GM19438 (cell line): ENCODE data around the gene MAD2L1BP.

Experiments used
- ATAC-seq: cut with Tn5 transposase; IDR thresholded peaks from one replicate; pipeline ENCODE4 v1.9.1; 2021; ENCODE audit warnings: low read depth; ENCODE audit not compliant: unreplicated experiment

The MAD2L1BP gene

DNA sequence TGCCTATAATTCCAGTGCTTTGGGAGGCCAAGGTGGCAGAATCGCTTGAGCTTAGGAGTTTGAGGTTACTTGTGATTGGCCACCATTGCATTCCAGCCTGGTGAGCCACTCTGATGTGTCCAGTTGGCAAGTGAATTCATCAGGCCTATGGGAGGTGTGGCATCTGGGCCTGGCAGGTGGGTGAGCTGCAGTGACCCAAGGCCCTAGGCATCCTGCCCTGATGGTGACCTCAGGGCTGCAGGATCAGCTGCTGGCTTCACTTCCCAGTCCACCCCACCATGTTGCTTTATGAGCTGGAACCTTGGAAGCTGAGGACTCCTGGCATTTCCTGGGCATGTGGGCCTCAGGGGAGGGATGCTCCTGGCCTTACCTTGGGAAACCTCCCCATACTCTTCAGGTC is 29.7 kb downstream of the MAD2L1BP start:
- ATAC-seq = no peak

DNA sequence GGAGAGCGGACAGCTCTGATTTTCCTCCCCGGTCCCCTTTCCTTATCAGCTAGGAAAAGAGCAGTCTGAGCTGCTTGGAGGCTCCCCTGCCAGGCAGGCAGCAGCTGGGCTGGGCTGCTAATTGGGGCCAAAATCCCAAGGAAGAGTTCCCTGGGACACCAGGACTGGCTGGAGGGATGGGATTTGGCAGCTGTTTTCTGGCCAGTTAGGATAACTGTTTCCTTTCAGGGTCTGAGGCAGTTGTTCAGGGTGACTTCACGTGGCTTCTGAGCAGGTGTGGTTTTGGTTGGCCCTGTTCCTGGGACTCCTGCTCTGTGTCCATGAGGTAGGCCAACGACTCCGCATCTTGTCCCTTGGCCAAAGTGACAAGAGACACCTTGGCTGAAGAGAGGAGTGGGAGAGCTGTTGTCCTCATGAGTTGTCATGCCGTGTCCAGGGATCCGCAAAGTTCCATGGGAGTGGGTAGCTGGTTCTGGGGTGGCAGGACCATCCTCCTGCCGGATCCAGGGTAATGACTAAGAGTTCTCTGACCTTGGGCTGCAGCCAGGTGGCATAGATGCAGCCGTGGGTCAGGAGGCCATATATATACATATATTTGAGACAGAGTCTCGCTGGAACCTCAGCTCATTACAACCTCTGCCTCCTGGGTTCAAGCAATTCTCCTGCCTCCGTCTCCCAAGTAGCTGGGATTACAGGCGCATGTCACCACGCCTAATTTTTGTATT is 30.7 kb downstream of the MAD2L1BP start:
- no peak for ATAC-seq

DNA sequence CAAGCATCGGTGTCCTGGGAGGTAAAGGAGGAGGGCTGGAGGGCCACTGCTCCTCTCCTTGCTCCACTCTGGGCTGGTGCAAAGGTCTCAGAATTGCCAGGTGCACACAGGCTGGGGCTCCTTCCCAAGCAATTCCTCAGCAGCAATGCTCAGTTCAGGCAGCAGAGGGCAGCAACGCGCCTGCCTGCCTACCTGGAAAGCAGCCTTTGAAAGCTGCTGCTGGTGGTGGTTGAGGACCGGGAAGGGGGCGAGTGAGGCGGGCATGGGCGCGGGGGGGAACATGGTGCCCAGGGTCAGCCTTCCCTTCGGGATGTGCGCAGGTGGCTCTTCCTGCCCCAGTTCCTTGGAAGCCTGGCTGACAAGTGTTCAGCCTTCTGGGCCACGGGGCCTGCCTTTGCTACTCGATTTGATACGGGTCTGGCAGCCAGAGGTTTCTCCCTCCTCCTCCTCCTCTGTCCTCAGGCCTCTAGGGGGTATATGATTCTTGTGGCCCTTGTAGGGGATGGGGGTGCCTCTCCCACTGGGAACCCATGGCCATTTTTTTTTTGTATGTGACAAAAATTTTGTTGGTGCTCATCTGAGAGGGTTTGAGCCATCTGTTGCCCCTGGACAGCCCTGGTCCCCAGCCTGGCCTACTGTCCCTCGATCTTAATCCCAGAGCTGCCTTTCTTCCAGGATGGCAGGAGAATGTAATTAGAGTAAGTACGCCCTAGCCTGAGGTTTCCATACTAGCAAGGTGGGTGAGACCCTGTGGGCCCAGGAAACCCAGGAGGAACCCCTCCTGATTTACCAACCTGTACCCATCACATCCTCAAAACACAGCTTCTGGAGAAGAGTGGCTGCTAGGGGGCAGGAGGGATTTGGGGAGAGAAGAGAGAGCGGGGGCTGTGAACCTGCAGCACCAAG is 31.9 kb downstream of the MAD2L1BP start:
- no peak for ATAC-seq

DNA sequence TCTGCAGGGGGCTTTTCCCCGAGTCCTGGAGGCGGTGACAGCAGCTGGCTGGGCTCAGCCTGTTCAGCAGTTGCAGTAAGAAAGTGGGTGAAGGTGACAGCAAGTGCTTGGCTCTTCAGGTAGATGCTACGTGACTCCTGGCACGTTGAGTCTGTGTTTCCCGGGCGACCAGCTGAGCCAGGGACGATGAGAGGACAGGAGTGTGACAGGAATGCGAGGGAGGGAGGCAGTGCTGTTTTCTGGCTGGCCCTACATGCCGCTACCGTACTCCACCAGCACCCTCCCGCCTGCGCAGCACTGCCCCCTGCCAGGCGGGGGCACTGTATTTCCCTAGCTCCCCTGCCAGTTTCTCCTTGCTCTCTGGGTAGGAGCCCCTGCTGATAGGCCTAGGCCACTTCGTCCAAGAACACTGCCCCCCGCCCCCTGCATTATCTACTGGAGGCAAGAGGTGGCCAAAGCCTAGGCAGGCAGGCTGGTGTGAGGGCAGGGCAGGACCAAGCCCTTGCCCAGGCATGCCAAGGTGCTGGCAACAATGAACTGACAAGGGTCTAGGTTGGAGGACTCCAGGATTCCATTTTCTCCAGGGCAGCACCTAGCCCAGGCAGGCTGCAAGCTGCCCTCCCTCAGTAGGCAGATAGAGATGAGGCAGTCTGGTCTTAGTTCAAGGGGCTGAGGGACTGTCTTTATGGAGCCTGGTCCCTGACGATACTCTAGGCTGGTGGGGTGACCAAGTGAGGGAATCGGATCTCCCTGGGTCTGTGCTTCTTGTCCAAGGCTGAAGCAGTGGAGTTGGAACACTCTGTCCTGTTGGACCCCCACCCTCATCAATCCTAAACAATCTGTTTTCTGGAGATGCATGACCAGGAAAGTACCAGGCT is 32.8 kb downstream of the MAD2L1BP start:
- ATAC-seq = peak; percentile 50

DNA sequence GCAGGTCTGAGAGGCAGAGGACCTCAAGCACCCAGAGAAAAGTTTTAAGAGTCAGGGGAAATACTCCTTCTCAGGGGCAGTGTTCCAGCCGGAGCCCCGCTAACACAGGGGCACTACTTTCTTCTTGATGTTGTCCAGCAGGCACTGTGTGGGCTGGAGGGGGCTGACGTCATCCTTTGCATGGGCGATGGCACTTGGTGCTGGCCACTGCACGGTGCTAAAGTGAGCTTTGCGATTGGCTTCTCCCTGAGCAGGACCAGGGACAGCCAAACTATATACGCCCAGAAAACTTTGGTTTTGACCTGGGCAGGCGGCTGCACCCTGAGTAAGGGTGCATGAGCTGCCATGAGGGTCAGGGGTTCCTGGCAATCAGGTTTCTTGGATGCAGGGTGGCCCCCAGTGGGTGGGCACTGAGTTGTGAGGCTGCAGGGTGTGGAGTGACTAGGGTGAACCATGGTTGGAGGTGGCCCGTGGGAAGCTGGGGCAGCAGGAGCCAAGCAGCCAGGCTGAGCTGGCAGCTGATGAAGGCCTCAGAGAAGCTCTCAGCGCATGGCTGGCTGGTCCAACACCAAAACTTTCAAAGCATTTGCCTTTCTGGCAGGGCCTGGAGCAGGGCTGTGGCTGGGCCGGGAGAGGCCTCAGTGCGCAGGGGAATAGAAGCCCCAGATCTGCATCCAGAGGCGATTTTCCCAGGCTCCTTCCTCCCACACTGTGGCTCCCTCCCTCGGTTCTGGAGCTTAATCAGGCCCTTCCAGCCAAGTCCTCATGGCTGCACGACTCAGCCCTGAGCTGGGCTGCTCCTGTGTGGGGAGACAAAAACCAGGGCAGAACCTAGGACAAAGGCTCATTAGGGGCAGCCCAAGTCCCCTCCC is 33.6 kb downstream of the MAD2L1BP start:
- ATAC-seq = no peak

DNA sequence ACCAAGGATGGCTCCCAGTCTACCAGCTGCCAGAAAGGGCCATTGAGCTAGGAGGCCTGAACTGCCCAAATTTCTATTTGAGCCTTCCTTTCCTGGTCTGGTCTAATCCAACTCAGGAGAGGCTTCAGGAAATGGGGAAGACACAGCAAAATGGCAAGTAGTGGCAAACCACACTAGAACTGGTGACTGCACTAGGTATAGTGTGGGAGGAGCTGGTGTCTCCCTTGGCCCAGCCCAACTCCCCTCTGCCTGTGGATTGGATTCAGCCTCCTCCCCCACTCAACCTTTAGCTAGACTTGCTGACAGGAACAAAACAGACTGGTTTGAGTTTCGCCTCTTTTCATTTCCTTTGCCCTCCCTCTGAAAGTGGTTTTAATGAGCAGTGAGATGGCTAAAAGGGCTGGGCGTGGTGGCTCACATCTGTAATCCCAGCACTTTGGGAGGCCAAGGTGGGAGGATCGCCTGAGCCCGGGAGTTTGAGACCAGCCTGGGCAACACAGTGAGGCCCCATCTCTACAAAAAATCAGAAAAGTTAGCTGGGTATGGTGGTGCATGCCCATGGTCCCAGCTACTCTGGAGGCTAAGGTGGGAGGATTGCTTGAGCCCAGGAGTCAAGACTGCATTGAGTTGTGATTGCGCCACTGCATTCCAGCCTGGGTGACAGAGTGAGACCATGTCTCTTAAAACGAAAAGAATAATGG is 34.4 kb downstream of the MAD2L1BP start:
- ATAC-seq = no peak

DNA sequence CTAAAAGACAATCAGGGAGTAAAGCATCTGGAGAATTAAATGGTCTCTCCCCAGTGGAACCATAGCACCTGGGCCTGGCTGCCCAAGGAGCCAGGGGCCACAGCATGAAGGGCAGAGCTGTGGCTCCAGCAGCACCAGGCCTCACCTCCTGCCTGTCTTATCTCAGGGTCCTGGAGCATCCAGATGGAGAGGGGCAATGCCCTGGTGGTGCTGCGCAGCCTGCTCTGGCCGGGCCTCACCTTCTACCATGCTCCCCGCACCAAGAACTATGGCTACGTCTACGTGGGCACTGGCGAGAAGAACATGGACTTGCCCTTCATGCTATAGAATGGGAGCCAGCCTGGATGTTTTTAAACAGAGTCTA is 35.0 kb downstream of the MAD2L1BP start:
- no peak for ATAC-seq

DNA sequence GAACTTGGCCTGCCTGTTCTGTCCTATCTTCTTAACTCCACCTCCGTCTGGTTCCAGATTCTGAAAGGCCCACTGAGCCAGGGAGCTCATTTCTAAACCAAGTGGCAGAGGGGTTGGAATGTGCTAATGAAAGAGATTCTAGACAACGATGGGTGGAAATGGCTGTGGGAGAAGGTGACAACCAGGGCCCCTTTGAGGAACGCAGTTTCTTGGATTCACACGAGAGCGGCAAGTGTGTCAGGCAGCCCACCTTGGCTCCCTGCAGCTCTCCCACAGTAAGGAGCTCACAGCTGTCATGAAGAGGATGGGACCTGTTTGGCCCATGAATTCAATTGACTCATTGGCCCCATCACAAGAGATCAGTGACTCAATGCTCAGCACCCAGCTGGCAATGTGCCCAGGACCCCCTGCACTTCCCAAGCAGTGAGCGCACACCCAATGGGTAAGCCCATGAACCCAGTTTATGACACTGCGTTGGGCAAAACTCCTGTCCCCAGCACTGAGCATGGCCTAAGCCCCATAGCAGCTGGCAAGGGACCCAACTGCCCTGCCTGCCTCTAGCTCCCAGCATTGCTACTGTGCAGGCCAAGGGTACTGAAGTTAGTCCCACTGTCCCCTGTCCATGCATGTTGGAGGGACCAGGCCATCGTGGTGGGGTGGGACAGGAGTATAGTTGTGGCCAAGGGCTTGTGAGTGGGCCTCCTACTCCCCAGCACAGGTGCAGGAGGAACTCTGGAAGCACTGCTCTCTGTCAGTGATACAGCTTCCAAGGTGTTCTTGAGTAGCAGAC is 35.6 kb downstream of the MAD2L1BP start:
- no peak for ATAC-seq

DNA sequence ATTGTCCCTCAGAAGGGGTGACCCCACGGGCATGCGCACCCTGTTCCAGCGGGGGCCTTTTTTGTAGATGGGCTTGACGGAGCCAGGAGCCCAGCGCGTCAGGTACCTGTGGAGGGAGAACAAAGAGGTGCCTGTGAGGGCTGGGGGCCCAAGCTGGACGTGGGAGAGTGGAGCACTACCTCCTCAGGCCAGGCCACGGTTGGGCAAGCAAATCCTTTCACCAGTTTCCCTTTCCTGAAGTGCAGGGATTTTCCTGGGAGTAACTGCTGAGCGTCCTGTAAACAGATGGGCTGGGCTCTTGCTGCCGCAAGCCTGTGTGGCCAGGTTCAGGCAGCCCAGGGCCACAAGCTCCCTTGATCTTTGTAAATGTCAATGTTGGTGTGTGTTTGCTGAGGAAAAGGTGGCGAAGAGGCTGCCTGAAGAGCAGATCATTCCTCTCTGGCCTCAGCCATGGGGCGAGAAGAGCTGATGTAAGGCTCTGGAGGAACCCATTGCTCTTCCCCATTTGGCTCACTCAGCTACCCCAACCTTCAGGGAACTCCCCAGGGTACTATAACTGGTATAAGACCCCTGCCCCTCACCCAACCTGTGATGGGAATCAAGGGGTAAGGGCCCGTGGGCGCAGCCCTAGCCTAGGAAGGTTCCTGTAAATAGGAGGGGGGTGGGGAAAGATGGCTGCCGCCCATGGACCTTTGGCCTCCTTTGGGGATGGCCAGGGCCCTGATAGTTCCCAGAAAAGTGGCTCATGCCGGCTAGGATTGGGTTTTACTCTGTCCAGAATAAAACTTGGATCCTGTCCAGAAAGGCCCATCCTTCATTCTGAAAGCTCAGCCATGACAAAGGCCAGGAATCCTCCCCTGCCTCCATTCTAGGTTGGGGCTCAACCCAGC is 36.4 kb downstream of the MAD2L1BP start:
- ATAC-seq = no peak

DNA sequence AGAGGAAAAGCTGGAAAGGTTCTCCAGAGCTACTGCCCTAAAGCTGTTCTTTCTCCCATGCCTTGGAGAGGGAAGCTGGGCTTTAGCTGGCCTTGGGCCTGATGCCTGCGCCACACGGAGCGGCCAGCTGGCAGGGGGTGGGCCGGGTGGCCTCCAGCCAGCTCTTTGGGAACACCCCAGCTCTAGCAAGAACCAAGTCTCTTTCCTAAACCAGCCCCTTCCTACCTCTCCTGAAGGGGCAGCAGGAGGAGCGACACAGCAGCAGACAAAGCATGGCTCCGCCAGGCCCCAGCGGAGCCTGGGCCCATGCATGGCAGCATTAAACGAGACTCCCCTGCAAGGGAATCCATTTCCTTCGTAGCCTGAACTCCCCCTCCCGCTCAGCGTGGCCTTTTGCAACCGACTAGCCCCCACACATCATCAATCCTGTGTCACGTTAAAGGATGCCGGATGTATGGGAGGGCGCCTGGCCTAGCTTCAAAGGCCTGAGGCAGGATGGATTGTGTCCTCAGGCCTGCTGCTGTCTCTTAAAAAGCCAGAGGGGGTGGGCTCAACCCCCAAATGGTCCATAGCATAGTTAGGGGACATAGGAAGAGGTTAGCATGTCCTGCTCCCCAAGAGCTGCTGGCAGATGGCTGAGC is 37.9 kb downstream of the MAD2L1BP start:
- no peak for ATAC-seq

DNA sequence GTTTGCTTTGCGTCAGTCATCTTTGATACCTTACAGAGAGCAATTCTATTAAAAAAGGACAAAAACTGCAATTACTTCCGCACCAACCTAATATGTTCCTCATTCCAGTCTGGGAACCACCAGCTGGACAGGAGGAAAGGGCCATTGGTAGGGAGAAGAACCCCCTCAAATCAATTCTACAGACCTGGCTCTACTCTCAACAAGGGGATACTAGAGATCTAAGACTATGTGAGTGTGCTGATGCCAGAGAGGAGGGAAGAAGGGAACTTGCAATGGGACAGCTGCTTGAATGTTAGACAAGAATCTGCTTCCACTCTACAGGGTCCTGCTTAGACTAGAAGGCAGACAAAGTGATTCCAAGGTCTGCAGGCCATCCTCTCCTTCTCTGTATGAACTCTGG is 38.7 kb downstream of the MAD2L1BP start:
- no peak for ATAC-seq

DNA sequence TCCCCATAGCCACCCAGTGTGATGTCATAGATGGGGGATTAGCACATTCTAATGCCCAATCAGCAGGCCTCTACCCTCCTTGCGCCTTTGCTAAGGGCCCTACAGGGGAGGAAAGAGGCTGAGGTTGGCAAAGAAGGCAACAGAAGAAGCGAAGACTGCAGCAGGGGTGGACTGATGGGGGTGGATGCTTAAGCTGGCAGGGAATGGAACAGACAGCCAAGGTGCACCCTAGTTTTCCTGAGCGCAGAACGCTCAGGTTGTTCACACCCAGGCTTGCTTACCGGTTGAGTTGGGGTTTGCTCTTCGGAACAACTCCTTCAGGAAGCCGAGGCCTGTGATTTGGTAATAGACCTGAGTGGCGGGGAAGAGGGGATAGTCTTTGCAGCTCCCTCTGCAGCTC is 39.3 kb downstream of the MAD2L1BP start:
- ATAC-seq = no peak

DNA sequence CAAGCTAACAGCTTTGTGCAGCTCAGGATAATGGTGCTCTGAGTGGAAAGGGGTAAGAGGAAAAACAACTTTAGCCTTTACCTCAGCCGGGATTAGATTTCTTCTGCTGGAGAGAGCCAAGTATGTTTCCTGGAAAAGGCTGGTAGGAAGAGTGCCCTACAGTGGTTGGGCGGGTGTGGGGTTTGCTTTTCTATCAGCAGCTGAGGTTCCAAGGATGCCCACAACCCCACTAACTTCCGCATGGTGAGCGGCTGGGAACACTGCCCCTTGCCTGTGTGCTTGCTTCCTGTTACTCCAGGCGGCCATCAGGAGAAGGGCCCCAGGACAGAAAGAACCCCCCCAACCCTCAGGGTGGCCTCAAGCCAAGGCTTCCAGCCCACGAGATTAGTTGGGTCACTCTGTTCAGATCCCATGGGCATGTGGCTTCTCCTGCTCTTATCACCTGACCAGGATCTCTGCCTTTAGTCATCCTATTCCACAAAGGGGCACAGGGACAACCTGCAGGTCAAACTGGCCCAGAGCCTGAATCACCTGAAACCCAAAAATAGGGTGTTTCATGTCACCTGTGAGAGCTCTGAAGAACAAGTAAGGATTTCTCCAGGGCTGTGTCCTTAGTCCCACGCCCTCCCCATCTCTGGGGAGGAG is 41.4 kb downstream of the MAD2L1BP start:
- ATAC-seq = no peak

DNA sequence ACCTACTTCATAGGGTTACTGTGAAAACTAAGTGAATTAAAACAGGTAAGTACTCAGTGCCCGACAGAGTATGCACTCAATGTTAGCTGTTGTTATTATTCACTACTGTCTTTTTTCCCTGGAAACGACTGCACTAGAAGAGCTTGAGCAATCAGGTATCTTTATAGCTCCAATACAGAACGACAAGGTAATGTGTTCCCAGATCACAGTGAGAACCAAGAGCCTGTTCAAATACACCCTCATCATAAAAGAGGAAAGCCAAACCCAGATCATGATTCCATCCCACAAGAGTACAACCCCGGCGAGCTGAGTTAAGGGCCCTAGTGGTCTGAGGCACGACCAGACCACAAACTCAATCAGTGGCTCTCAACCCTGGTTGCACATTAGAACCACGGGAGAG is 42.1 kb downstream of the MAD2L1BP start:
- no peak for ATAC-seq

DNA sequence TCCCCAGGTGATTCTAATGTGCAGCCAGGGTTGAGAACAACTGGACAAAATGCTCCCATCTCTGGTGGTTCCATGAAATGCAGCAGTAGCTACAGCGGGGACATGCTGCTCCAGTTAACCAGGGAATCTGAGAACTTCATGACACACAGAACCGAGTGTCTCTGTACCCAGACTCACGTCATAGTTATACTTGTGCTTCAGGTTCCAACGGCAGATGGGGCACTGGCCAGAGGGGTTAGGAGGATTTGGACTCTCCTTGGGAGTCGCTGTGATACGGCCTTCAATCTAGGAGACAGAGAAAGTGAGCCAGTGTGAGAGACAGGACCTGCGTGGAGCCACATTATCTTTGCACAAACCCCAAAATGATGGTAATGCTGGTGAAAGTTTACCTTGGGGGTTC is 42.7 kb downstream of the MAD2L1BP start:
- no peak for ATAC-seq

DNA sequence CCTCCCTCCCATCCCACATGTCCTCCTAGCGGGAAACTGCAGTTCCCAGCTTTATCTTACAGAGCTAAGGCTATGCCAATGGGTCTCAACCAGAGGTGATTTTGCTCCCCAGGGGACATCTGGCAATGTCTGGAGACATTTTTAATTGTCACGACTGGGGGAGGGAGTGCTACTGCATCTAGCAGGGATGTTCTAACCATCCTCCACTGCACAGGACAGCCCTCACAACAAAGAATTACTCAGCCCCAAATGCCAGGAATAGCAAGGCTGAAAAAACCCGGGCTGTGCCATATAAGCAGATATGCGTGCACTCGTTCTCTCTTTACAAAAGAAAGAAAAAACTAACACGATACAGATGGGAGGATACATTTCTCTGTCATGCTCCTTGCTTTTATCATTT is 43.4 kb downstream of the MAD2L1BP start:
- no peak for ATAC-seq
